Prostate gland (tissue), 2 donors: ENCODE measurements around the gene NFIC. TPM values are rescaled to one million over a fixed set of nuclear protein-coding genes. Genes with fewer than 3 reads are reported as not detected.
"Not testable (repeated sequence)": the region's sequence is repeated elsewhere in the genome, so short reads cannot be mapped to it uniquely, and the experiment has no call there.

Experiments used
- DNase-seq: peaks from one replicate; pipeline ENCODE4 v3.0.0-alpha.2; 2019; ENCODE audit warnings: low spot score
- H3K27ac ChIP-seq, 2 donors: fragments of 200-600 bp; sonication (generic); 2 replicates each; pipeline ENCODE4 v1.5.1; 2017 to 2019
- H3K27me3 ChIP-seq: fragments of 200-600 bp; sonication (generic); replicated peaks from 2 replicates; pipeline ENCODE4 v1.5.1; 2019; ENCODE audit not compliant: insufficient read depth
- H3K36me3 ChIP-seq, 2 donors: fragments of 200-600 bp; sonication (generic); 1 replicate in 1 of 2; 2 replicates in 1 of 2; pipeline versions ENCODE4 v1.5.1 to v1.8.1; 2017 to 2019
- H3K4me1 ChIP-seq: fragments of 200-600 bp; sonication (generic); replicated peaks from 2 replicates; pipeline ENCODE4 v1.5.1; 2019
- H3K4me3 ChIP-seq, 2 donors: fragments of 200-600 bp; sonication (generic); 2 replicates each; pipeline ENCODE4 v1.5.1; 2017 to 2019
- H3K9me3 ChIP-seq: fragments of 200-600 bp; sonication (generic); 2 replicates; pipeline ENCODE4 v1.5.1; 2017
- POLR2A ChIP-seq: fragments of 450-650 bp; IDR thresholded peaks from one replicate; pipeline ENCODE4 v1.6.1; 2016; ENCODE audit warnings: antibody characterized with exemption, mild to moderate bottlenecking
- POLR2AphosphoS5 ChIP-seq: sonication (generic); formaldehyde crosslinking; IDR thresholded peaks from one replicate; pipeline ENCODE4 v1.6.1; 2017; ENCODE audit warnings: antibody characterized with exemption
- WGBS: methylation state at CpG from one replicate; pipeline ENCODE4 v1.1.5; 2018; 5-methylcytosine and 5-hydroxymethylcytosine counted together
- intact Hi-C: fragments of 100-400 bp; cut with DNase I; formaldehyde crosslinking; loops from one replicate; pipeline ENCODE4 v1.14.2; 2022
- total RNA-seq, 2 donors: library from RNA; depleted of rRNA; stranded (reverse); fragments of >200 nt; gene quantifications; one replicate each; pipeline ENCODE4 v1.1.0, GENCODE V29; 2016
- TF ChIP-seq, protein P1 (sequence below), 4 experiments: fragments of 200-600 bp in 2 of 4; fragments of 450-650 bp in 2 of 4; sonication (generic) in 2 of 4; IDR thresholded peaks; 1 replicate in 3 of 4; 2 replicates in 1 of 4; pipeline ENCODE4 v1.5.1; 2016 to 2019; ENCODE audit warnings: antibody characterized with exemption in 4 of 4, mild to moderate bottlenecking in 2 of 4, moderate library complexity in 2 of 4

The NFIC gene
- total RNA-seq, 2 donors from 2014 or later, result 160 to 168 TPM

DNA sequence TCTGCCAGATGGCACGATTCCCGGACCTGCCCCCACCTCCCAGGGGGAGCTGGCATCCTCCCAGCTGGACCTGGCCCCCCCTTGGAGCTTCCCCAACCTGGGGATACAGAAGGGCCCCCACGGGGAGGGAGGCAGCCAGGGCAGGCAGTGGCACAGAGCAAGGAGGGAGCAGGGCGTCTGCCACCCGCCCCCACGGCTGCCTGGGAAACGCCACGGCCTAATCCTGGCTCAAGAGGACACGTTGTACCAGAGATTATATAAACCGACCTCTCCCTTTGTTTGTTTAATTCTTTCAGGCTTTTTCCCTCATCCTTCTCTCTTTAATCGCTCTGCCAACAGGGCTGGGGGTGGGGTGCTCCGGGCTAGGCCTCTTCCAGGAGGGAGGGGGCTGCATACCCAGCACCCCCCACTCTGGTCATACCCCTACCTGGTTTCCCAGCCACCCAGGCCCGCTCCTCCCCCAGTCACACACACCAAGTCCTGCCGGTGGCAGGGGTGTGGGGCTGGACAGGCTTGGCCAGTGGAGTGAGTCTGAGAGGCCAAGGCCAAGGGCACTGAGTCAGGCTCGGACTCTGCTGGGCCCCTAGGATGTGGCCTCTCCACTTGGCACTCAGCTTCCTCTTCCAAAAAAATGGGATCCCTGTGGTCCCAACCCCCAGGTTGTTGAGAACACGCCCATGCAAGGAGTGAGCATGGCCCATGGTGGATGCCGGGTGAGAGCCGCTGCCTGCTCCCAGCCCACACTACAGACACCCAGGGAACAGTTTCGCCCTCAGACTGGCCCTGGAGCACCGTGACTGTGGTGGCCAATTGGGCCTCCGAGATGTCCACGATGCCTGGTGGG is 29.5 kb upstream of the NFIC start:
- H3K4me3 ChIP-seq, result no peak overlapping the region
- DNase-seq, result peak; percentile 98

DNA sequence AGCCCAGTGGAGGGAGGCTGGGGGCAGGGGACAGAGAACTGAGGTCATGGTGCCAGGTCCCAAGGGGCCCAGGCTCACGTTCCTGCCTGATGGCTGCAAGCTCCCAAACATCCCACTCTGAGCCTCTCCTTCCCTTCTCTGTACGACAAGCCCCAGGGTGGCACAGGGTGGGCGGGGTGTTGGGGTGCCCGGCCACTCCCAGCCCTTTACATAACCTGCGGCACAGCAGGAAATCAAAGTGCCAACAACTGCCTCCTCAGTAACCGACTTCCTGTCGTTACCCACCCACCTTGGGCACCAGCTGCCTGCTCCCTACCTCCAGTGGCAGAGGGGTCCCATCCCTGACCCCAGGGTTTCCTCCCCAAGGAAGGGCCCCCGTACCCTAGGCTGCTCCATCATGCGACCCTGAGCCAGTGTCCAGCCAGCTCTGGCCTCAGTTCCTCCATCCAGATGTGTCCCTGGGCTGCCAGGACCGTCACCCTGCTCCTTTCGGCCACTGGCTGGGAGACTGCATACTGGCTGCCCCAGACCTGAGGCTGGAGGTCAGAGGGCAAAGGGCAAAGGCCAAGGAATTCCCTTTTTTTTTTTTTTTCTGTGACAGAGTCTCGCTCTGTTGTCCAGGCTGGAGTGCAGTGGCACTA is 27.7 kb upstream of the NFIC start:
- no peaks in the 10 kb centered on the region for H3K27me3 ChIP-seq
- H3K9me3 ChIP-seq, result no peaks in the 10 kb centered on the region
- TF ChIP-seq POLR2A, result peak; percentile 46
- TF ChIP-seq POLR2AphosphoS5, result peak; percentile 20
- TF ChIP-seq, protein P1, sequence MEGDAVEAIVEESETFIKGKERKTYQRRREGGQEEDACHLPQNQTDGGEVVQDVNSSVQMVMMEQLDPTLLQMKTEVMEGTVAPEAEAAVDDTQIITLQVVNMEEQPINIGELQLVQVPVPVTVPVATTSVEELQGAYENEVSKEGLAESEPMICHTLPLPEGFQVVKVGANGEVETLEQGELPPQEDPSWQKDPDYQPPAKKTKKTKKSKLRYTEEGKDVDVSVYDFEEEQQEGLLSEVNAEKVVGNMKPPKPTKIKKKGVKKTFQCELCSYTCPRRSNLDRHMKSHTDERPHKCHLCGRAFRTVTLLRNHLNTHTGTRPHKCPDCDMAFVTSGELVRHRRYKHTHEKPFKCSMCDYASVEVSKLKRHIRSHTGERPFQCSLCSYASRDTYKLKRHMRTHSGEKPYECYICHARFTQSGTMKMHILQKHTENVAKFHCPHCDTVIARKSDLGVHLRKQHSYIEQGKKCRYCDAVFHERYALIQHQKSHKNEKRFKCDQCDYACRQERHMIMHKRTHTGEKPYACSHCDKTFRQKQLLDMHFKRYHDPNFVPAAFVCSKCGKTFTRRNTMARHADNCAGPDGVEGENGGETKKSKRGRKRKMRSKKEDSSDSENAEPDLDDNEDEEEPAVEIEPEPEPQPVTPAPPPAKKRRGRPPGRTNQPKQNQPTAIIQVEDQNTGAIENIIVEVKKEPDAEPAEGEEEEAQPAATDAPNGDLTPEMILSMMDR (IDR thresholded peaks at IDR 0.05), result no peak
- peaks cover 36% of the 10 kb centered on the region for H3K4me1 ChIP-seq
- intact Hi-C loops, result no loop called here
- H3K27ac ChIP-seq, result peak overlapping the region; percentile 80 to 94
- DNase-seq, result peak; percentile 49
- H3K36me3 ChIP-seq, result no peaks in the 10 kb centered on the region
- no peak overlapping the region for H3K4me3 ChIP-seq
- 41% methylated on average over 12 of the region's 12 CpGs for WGBS

More for the DNA sequence above, 29.5 kb upstream of the NFIC start:
- intact Hi-C loops, result loop anchor here (2.0 kb wide), 2 partner anchors 62 to 92 kb away; no protein-coding TSS in a partner anchor
- WGBS, result 29% methylated on average over 22 of the region's 22 CpGs
- Histone ChIP-seq H3K36me3 (no peaks in the 10 kb centered on the region), H3K4me1 (peaks cover 30% of the 10 kb centered on the region), H3K27ac (peak overlapping the region; percentile 94 to 98), H3K27me3 (no peaks in the 10 kb centered on the region), H3K9me3 (no peaks in the 10 kb centered on the region)
- peak; percentile 97 for TF ChIP-seq POLR2AphosphoS5
- TF ChIP-seq, protein P1 (IDR thresholded peaks at IDR 0.05), result peak in 2 of 4 experiments; percentile 28 to 36
- peak; percentile 16 for TF ChIP-seq POLR2A

DNA sequence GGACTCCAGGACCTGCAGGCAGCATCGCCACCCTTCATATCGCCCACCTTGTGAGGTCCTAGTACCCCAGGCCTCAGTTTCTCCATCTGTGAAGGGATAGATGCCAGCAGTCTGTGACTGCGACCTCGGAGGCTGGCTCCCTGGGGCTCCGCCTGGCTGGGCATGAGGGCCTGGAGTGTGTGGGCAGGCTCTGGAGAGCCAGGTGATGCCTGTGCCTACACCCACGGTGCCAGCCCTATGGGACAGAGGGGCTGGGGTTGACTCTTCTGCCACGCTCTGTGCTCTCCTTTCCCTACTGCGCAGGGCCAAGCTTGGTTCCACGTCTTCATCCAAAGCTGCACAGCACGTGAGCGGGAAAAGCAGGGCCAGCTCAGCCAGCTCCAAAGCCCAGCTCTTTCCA is 26.0 kb upstream of the NFIC start:
- Histone ChIP-seq H3K27ac (no peak overlapping the region), H3K4me1 (peaks cover 33% of the 10 kb centered on the region), H3K36me3 (no peaks in the 10 kb centered on the region), H3K9me3 (no peaks in the 10 kb centered on the region), H3K4me3 (no peak overlapping the region), H3K27me3 (no peaks in the 10 kb centered on the region)
- intact Hi-C loops, result no loop called here
- no peak for DNase-seq
- 82% methylated on average over 7 of the region's 11 CpGs for WGBS
- TF ChIP-seq, protein P1 (IDR thresholded peaks at IDR 0.05), result no peak
- no peak for TF ChIP-seq POLR2A
- no peak for TF ChIP-seq POLR2AphosphoS5

DNA sequence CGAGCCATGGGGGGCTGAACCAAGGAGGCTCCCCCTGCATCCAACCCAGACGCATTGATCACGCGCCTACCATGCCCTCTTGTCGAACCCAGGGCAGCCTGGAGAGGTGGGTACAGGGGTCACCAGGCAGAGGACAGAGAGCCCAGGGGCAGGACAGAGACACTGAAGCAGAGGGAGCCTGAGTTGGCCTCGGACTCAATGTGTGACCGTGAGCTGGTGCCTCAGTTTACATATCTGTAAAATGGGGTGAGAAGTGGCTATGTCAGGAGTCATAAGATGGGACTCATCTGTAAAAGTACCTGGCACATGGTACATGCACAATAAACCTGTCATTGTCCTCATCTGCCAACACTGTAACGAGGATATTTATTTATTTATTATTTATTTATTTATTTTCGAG is 24.1 kb upstream of the NFIC start:
- no peaks in the 10 kb centered on the region for H3K36me3 ChIP-seq
- intact Hi-C loops, result no loop called here
- no peak for TF ChIP-seq POLR2A
- no peak for TF ChIP-seq POLR2AphosphoS5
- TF ChIP-seq, protein P1 (IDR thresholded peaks at IDR 0.05), result no peak
- peak overlapping the region in 1 of 2 donors; percentile 86 for H3K27ac ChIP-seq
- no peak overlapping the region for H3K4me3 ChIP-seq
- peaks cover 24% of the 10 kb centered on the region for H3K4me1 ChIP-seq
- H3K27me3 ChIP-seq, result no peaks in the 10 kb centered on the region
- H3K9me3 ChIP-seq, result no peaks in the 10 kb centered on the region
- WGBS, result 82% methylated on average over 9 of the region's 9 CpGs
- DNase-seq, result no peak

DNA sequence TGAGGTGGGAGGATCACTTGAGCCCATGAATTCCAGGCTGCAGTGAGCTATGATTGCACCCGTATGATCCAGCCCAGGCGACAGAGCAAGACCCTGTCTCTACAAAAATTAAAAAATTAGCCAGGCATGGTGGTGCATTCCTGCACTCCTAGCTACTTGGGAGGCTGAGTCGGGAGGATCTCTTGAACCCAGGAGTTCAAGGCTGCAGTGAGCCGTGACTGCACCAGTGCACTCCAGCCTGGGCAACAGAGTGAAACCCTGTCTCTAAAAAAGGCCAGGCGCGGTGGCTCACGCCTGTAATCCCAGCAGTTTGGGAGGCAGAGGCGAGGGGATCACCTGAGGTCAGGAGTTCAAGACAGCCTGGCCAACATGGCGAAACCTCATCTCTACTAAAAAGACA is 23.4 kb upstream of the NFIC start:
- intact Hi-C loops, H3K27me3 ChIP-seq, H3K4me3 ChIP-seq, H3K9me3 ChIP-seq, H3K36me3 ChIP-seq, DNase-seq: not testable (repeated sequence)
- H3K4me1 ChIP-seq, result peaks cover 17% of the 10 kb centered on the region
- WGBS, result 89% methylated on average over 9 of the region's 9 CpGs
- peak overlapping the region; percentile 86 to 87 for H3K27ac ChIP-seq
